Measurements from ENCODE around the gene PIP4P1. TPM values are rescaled to one million over a fixed set of nuclear protein-coding genes. Genes with fewer than 3 reads are reported as not detected.
"Not testable (repeated sequence)": the region's sequence is repeated elsewhere in the genome, so short reads cannot be mapped to it uniquely, and the experiment has no call there.

Gene PIP4P1
- total and polyA plus RNA-seq, 4 experiments from 2014 or later = 32.4 to 78.1 (median 61.0) TPM

DNA sequence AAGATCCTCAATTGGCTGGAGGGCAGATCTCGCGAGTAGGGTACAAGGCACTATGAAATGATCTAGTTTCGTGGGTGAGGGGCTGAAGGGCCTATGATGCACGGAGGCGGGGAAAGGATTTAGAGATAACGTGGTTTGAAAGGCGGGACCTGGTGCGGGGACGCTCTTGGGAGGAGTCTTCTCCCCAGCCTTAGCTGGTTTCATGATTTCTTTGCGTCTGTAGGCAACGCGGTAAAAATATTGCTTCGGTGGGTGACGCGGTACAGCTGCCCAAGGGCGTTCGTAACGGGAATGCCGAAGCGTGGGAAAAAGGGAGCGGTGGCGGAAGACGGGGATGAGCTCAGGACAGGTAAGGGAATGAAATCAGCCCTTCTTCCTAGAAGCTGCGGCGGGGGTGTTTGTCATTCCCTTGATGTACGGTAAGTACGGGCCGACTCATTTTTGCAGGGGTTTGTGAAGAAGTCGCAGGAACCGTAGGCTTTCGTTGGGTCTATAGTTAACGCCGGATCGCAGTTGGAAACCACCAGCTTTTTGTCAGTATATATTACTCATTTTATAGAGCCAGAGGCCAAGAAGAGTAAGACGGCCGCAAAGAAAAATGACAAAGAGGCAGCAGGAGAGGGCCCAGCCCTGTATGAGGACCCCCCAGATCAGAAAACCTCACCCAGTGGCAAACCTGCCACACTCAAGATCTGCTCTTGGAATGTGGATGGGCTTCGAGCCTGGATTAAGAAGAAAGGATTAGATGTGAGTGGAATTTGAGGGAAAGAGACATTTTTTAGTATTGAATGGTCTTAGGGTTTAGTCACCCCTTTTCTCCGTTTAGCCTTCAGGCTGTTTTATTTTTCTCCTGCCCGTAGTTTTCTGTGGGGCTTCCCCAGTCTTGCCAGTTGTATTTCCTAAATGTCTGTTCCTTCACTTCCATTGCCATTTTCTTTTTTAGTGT is 5.6 kb downstream of the PIP4P1 start:
- Histone ChIP-seq H3K27me3 (ENCODE audit: insufficient read depth, low read length) (no peaks in the 10 kb centered on the region), H3K4me1 (ENCODE audit: insufficient read depth, low read length) (peaks cover 62% of the 10 kb centered on the region), H3K36me3 (ENCODE audit: insufficient read depth, low read length) (peaks cover 54% of the 10 kb centered on the region), H3K27ac (ENCODE audit: low read depth, low read length) (peak overlapping the region; percentile 89), H3K4me3 (ENCODE audit: low read length in 2 of 2) (peak overlapping the region; percentile 70 to 99), H3K9me3 (ENCODE audit: control insufficient read depth in 1 of 2, low read length in 2 of 2) (no peaks in the 10 kb centered on the region)
- intact Hi-C loops (cut with micrococcal nuclease) = loop anchor here (1.0 kb wide), 4 partner anchors 14 to 228 kb away; partner anchors contain the start of genes PNP and TEP1
- no peaks in the 10 kb centered on the region for H3K27me3 Mint-ChIP-seq
- ChIA-PET POLR2A (ENCODE audit: partially characterized antibody) (interaction anchor here (0.8 to 4.7 kb wide), 23 partner anchors 14 to 1000 kb away, joined by 3 to 71 read pairs (median 6); partner anchors contain the start of genes CHD8, PARP2, PNP and RNASE4), CTCF (ENCODE audit: partially characterized antibody) (interaction anchor here (1.1 to 2.6 kb wide), 11 partner anchors 11 to 158 kb away, joined by 3 to 15 read pairs (median 5); partner anchors contain the start of gene PNP)
- peaks cover 11 to 27% (median 21%) of the 10 kb centered on the region in 4 donors for H3K4me1 Mint-ChIP-seq
- no peak overlapping the region for H3K27ac Mint-ChIP-seq
- DNase-seq = peak in 1 of 5 donors; percentile 93
- H3K9me3 Mint-ChIP-seq = no peaks in the 10 kb centered on the region
- no peak overlapping the region for H3K4me3 Mint-ChIP-seq
- peaks cover 36 to 43% of the 10 kb centered on the region in 2 donors for H3K36me3 Mint-ChIP-seq

DNA sequence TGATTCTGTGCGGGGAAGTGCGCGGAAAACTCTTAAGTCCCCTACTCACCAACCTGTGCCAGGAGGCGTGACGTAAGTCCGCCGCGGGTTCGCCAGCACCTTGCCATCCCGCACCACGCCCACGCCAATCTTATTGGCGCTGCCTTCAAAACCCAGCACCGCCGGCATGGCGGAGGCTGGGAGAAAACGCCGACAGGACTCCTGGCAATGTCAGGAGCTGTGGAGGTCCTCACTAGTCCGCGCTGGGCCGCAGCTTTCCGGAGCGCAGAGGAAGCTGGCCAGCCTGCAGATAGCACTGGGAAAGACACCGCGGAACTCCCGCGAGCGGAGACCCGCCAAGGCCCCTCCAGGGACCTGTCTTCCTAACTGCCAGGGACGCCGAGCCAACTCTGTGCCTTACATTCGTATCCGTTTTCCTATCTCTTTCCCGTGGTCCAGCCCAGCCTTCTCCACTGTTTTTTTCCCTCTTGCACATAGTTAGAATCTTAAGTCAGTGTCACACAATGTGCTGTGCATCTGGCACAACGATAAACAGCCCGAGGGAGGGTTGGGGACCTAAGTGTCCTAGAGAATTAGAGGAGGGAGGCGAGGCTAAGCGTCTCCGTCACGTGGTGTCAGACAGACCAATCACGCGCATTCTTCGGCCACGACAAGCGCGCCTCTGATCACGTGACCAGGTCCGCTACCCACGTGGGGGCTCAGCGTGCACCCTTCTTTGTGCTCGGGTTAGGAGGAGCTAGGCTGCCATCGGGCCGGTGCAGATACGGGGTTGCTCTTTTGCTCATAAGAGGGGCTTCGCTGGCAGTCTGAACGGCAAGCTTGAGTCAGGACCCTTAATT is 6.5 kb downstream of the PIP4P1 start, which contains the start of the genes APEX1 and OSGEP:
Gene APEX1 (plus strand): TSS at position 711 of the 839 bp plus-strand sequence. CDS start 420 bp downstream, outside the sequence.
Gene OSGEP (minus strand): TSS at position 297 of the 839 bp plus-strand sequence. CDS start 129 bp downstream, at position 168.
- Histone ChIP-seq H3K27ac (ENCODE audit: low read depth, low read length) (peak within 1 kb of the TSS; percentile 89), H3K4me1 (ENCODE audit: insufficient read depth, low read length) (peaks cover 53% of the 10 kb centered on the region), H3K9me3 (ENCODE audit: control insufficient read depth in 1 of 2, low read length in 2 of 2) (no peaks in the 10 kb centered on the region), H3K27me3 (ENCODE audit: insufficient read depth, low read length) (no peaks in the 10 kb centered on the region), H3K4me3 (ENCODE audit: low read length in 2 of 2) (peak within 1 kb of the TSS; percentile 70 to 99), H3K36me3 (ENCODE audit: insufficient read depth, low read length) (peaks cover 57% of the 10 kb centered on the region)
- peaks cover 5 to 21% (median 12%) of the 10 kb centered on the region in 4 donors for H3K4me1 Mint-ChIP-seq
- H3K27ac Mint-ChIP-seq = peak within 1 kb of the TSS in 2 of 7 donors; percentile 19 to 55
- peak within 1 kb of the TSS in 2 of 8 donors; percentile 13 to 23 for H3K4me3 Mint-ChIP-seq
- intact Hi-C loops (cut with micrococcal nuclease) = loop anchor here (1.0 kb wide), 5 partner anchors 15 to 229 kb away; partner anchors contain the start of genes PARP2, PNP and TEP1
- DNase-seq = peak; percentile 96 to 99 (median 98)
- ChIA-PET CTCF (ENCODE audit: partially characterized antibody) (interaction anchor here (0.9 to 2.6 kb wide), 11 partner anchors 10 to 159 kb away, joined by 3 to 15 read pairs (median 4); partner anchors contain the start of gene PNP), POLR2A (ENCODE audit: partially characterized antibody) (interaction anchor here (0.8 to 4.7 kb wide), 22 partner anchors 14 to 1001 kb away, joined by 3 to 71 read pairs (median 6); partner anchors contain the start of genes CHD8, PARP2, PNP and RNASE4)
- H3K36me3 Mint-ChIP-seq = peaks cover 33 to 43% of the 10 kb centered on the region in 2 donors
- no peaks in the 10 kb centered on the region for H3K27me3 Mint-ChIP-seq
- no peaks in the 10 kb centered on the region for H3K9me3 Mint-ChIP-seq

DNA sequence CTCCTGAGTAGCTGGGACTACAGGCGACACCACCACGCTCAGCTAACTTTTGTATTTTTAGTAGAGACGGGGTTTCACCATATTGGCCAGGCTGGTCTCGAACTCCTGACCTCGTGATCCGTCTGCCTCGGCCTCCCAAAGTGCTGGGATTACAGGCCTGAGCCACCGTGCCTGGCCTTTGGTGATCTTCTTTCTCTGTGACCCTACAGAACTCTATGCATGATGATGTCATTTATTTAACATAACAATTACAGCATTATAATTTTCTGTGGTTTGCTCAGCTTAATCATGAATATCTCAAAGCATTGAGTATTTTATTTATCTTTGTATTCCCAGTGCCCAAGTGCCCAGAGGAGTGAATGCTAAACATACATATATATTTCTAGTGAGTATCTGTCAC is 8.4 kb downstream of the PIP4P1 start:
- H3K9me3 ChIP-seq (ENCODE audit: control insufficient read depth in 1 of 2, low read length in 2 of 2); H3K27me3 Mint-ChIP-seq; H3K4me3 ChIP-seq (ENCODE audit: low read length in 2 of 2); intact Hi-C loops (cut with micrococcal nuclease); H3K9me3 Mint-ChIP-seq; DNase-seq; H3K27me3 ChIP-seq (ENCODE audit: insufficient read depth, low read length); H3K27ac ChIP-seq (ENCODE audit: low read depth, low read length): not testable (repeated sequence)
- peaks cover 38 to 52% of the 10 kb centered on the region in 2 donors for H3K36me3 Mint-ChIP-seq
- H3K4me3 Mint-ChIP-seq = peak overlapping the region in 6 of 8 donors; percentile 16 to 62 (median 50)
- POLR2A ChIA-PET (ENCODE audit: partially characterized antibody) = interaction anchor here (0.7 to 4.7 kb wide), 5 partner anchors 9 to 229 kb away, joined by 3 to 51 read pairs (median 5); partner anchors contain the start of genes PARP2 and TEP1
- H3K4me1 Mint-ChIP-seq = peaks cover 2 to 11% (median 7%) of the 10 kb centered on the region in 4 donors
- Histone ChIP-seq H3K4me1 (ENCODE audit: insufficient read depth, low read length) (peaks cover 38% of the 10 kb centered on the region), H3K36me3 (ENCODE audit: insufficient read depth, low read length) (peaks cover 57% of the 10 kb centered on the region)
- CTCF ChIA-PET (ENCODE audit: partially characterized antibody) = interaction anchor here (0.9 to 1.7 kb wide), 3 partner anchors 39 to 125 kb away, joined by 6 read pairs; partner anchors contain the start of gene TEP1
- H3K27ac Mint-ChIP-seq = peak overlapping the region in 3 of 7 donors; percentile 27 to 79 (median 65)

DNA sequence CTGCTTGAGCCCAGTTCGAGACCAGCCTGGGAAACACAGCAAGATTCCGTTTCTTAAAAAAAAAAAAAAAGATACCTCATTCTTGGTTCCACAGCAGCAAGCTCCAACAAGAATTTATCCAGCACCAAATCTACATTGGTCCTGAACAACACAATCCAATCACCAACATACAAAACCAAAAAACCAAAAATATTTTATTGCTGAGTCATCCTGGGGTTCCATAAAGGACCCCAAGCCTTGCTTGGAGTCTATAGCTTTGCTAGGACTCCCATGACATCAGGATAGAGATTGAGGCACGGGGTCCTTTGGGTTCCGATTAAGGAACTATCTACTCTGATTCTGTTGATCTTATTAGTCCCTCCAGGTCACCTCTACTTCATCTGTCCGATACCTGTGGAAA is 14.3 kb downstream of the PIP4P1 start:
- ChIA-PET CTCF (ENCODE audit: partially characterized antibody) (no interaction called here), POLR2A (ENCODE audit: partially characterized antibody) (no interaction called here)
- Mint-ChIP-seq H3K4me1 (peaks cover 0 to 5% (median 3%) of the 10 kb centered on the region in 4 donors), H3K9me3 (no peaks in the 10 kb centered on the region), H3K27ac (no peak overlapping the region), H3K27me3 (no peaks in the 10 kb centered on the region), H3K36me3 (peaks cover 40 to 41% of the 10 kb centered on the region in 2 donors), H3K4me3 (no peak overlapping the region)
- no peak for DNase-seq
- no peaks in the 10 kb centered on the region for H3K27me3 ChIP-seq (ENCODE audit: insufficient read depth, low read length)
- H3K4me1 ChIP-seq (ENCODE audit: insufficient read depth, low read length) = no peaks in the 10 kb centered on the region
- H3K9me3 ChIP-seq (ENCODE audit: control insufficient read depth in 1 of 2, low read length in 2 of 2) = no peaks in the 10 kb centered on the region
- no peak overlapping the region for H3K27ac ChIP-seq (ENCODE audit: low read depth, low read length)
- H3K4me3 ChIP-seq (ENCODE audit: low read length in 2 of 2) = no peak overlapping the region
- H3K36me3 ChIP-seq (ENCODE audit: insufficient read depth, low read length) = peaks cover 48% of the 10 kb centered on the region
- intact Hi-C loops (cut with micrococcal nuclease) = no loop called here

DNA sequence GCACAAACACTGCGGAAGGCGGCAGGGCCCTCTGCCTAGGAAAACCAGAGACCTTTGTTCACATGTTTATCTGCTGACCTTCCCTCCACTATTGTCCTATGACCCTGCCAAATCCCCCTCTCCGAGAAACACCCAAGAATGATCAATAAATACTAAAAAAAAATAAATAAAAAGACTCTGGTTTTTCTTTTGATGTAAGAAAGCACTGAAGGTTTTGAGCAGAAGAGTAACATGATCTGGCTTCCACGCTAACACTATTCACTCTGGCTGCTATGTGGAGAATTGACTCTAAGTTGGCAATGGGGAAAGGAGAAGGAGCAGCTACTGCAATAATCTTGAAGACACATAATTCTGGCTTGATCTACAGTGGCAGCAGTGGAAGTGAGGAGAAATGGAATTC is 17.6 kb downstream of the PIP4P1 start:
- H3K27ac Mint-ChIP-seq; POLR2A ChIA-PET (ENCODE audit: partially characterized antibody); H3K9me3 Mint-ChIP-seq; H3K4me3 Mint-ChIP-seq; H3K9me3 ChIP-seq (ENCODE audit: control insufficient read depth in 1 of 2, low read length in 2 of 2); H3K4me3 ChIP-seq (ENCODE audit: low read length in 2 of 2); intact Hi-C loops (cut with micrococcal nuclease); H3K27me3 ChIP-seq (ENCODE audit: insufficient read depth, low read length); DNase-seq; H3K27me3 Mint-ChIP-seq; H3K27ac ChIP-seq (ENCODE audit: low read depth, low read length): not testable (repeated sequence)
- H3K36me3 Mint-ChIP-seq = peaks cover 19 to 22% of the 10 kb centered on the region in 2 donors
- Histone ChIP-seq H3K4me1 (ENCODE audit: insufficient read depth, low read length) (peaks cover 17% of the 10 kb centered on the region), H3K36me3 (ENCODE audit: insufficient read depth, low read length) (peaks cover 22% of the 10 kb centered on the region)
- H3K4me1 Mint-ChIP-seq = peaks cover 9 to 27% (median 15%) of the 10 kb centered on the region in 4 donors
- CTCF ChIA-PET (ENCODE audit: partially characterized antibody) = interaction anchor here (2.9 kb wide), 1 partner anchor 29 kb away, joined by 8 read pairs; no protein-coding TSS in a partner anchor

DNA sequence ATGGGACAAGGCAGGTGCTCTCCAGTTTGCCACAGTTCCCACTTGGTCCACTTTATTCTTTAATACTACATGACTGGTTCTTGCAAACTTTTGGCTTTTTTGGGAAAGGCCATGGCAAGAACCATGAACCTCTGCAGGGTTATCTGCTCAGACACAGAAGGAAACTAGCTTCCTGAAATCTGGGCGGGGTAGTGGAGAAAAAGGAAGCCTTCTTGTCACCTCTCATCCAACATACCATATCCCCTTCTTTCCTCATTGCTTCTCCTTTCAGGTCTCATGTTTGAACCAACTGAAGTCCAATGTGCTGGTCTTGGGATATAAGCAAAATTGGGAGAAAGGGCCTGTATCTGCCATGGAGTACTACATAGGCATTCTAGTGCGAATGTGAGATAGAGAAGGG is 19.8 kb downstream of the PIP4P1 start:
- no peak overlapping the region for H3K4me3 Mint-ChIP-seq
- Histone ChIP-seq H3K4me3 (ENCODE audit: low read length in 2 of 2) (no peak overlapping the region), H3K27me3 (ENCODE audit: insufficient read depth, low read length) (no peaks in the 10 kb centered on the region), H3K36me3 (ENCODE audit: insufficient read depth, low read length) (peaks cover under 1% of the 10 kb centered on the region), H3K9me3 (ENCODE audit: control insufficient read depth in 1 of 2, low read length in 2 of 2) (no peaks in the 10 kb centered on the region), H3K27ac (ENCODE audit: low read depth, low read length) (no peak overlapping the region), H3K4me1 (ENCODE audit: insufficient read depth, low read length) (peaks cover 17% of the 10 kb centered on the region)
- peak overlapping the region in 2 of 7 donors; percentile 8 to 16 for H3K27ac Mint-ChIP-seq
- no peaks in the 10 kb centered on the region for H3K27me3 Mint-ChIP-seq
- intact Hi-C loops (cut with micrococcal nuclease) = no loop called here
- CTCF ChIA-PET (ENCODE audit: partially characterized antibody) = interaction anchor here (1.0 to 3.1 kb wide), 2 partner anchors 26 to 114 kb away, joined by 3 to 14 read pairs; no protein-coding TSS in a partner anchor
- H3K4me1 Mint-ChIP-seq = peaks cover 9 to 27% (median 15%) of the 10 kb centered on the region in 4 donors
- DNase-seq = no peak
- peaks cover 1 to 4% of the 10 kb centered on the region in 2 donors for H3K36me3 Mint-ChIP-seq
- no peaks in the 10 kb centered on the region for H3K9me3 Mint-ChIP-seq
- POLR2A ChIA-PET (ENCODE audit: partially characterized antibody) = interaction anchor here (1.2 to 2.9 kb wide), 2 partner anchors 13 to 20 kb away, joined by 5 to 9 read pairs; partner anchors contain the start of genes APEX1, OSGEP and PIP4P1
